OCI-LY7 (cell line): ENCODE data around the gene PDE5A. TPM values are rescaled to one million over a fixed set of nuclear protein-coding genes. Genes with fewer than 3 reads are reported as not detected.
"Not testable (repeated sequence)": the region's sequence is repeated elsewhere in the genome, so short reads cannot be mapped to it uniquely, and the experiment has no call there.

ENCODE experiments used
- BruUV-seq: library from RNA; stranded (reverse); fragments of 400-500 nt; replicated peaks from 2 replicates; lab custom pipeline; 2021; lab: Mats Ljungman, UMichigan
- CTCF ChIA-PET: fragments of 300-600 bp; sonication (Branson Sonifier 250); formaldehyde crosslinking; loops from one replicate; lab custom pipeline; 2022; ENCODE audit warnings: antibody characterized with exemption; ENCODE audit not compliant: unreplicated experiment; lab: Charles Lee
- POLR2A ChIA-PET: fragments of 300-600 bp; sonication (Branson Sonifier 250); formaldehyde crosslinking; loops from one replicate; lab custom pipeline; 2022; ENCODE audit warnings: antibody characterized with exemption; lab: Charles Lee
- DNase-seq: peaks from one replicate; pipeline ENCODE4 v3.0.0-alpha.2; 2015; ENCODE audit warnings: low spot score
- H2AFZ ChIP-seq: fragments of 200-600 bp; sonication (generic), shearing (Covaris generic); 2 replicates; pipeline ENCODE4 v1.6.1; 2014; ENCODE audit warnings: mild to moderate bottlenecking, antibody characterized with exemption, low read length, moderate library complexity
- H3K27ac ChIP-seq: fragments of 200-600 bp; sonication (generic); 2 replicates; pipeline ENCODE4 v1.5.1; 2014; ENCODE audit warnings: mixed run types, low read depth, mild to moderate bottlenecking, moderate library complexity, low read length, inconsistent platforms; ENCODE audit not compliant: poor library complexity, severe bottlenecking
- H3K36me3 ChIP-seq: fragments of 200-600 bp; sonication (generic); 2 replicates; pipeline ENCODE4 v1.6.1; 2014; ENCODE audit warnings: mild to moderate bottlenecking, antibody characterized with exemption, low read length, moderate library complexity, mixed read lengths; ENCODE audit not compliant: insufficient read depth
- H3K4me1 ChIP-seq: fragments of 200-600 bp; sonication (generic); 2 replicates; pipeline ENCODE4 v1.5.1; 2014; ENCODE audit warnings: mild to moderate bottlenecking, low read length; ENCODE audit not compliant: insufficient read depth, poor library complexity, severe bottlenecking
- H3K4me2 ChIP-seq: fragments of 200-600 bp; sonication (generic); 2 replicates; pipeline ENCODE4 v1.6.1; 2014; ENCODE audit warnings: mild to moderate bottlenecking, low read length
- H3K4me3 ChIP-seq: fragments of 200-600 bp; sonication (generic); 2 replicates; pipeline ENCODE4 v1.5.1; 2014; ENCODE audit warnings: mild to moderate bottlenecking, low read depth, low read length; ENCODE audit not compliant: poor library complexity, severe bottlenecking
- H3K79me2 ChIP-seq: fragments of 200-600 bp; sonication (generic); 2 replicates; pipeline ENCODE4 v1.6.1; 2016; ENCODE audit warnings: low read depth, mild to moderate bottlenecking, low read length, moderate library complexity, mixed read lengths; ENCODE audit not compliant: insufficient read depth
- H3K9me2 ChIP-seq: fragments of 200-600 bp; sonication (generic); 2 replicates; pipeline ENCODE4 v1.6.1; 2016; ENCODE audit warnings: mild to moderate bottlenecking, low read length, mixed read lengths; ENCODE audit not compliant: insufficient read depth
- H3K9me3 ChIP-seq: fragments of 200-600 bp; sonication (generic); 2 replicates; pipeline ENCODE4 v1.6.1; 2014; ENCODE audit warnings: mild to moderate bottlenecking, mixed run types, low read length, mixed read lengths
- H4K20me1 ChIP-seq: fragments of 200-600 bp; sonication (generic); 2 replicates; pipeline ENCODE4 v1.6.1; 2014; ENCODE audit warnings: mild to moderate bottlenecking, antibody characterized with exemption, low read length, moderate library complexity, mixed read lengths; ENCODE audit not compliant: insufficient read depth
- intact Hi-C: fragments of 100-400 bp; cut with micrococcal nuclease; formaldehyde crosslinking; loops from one replicate; pipeline ENCODE4 v1.10.0; 2022; ENCODE audit not compliant: unreplicated experiment
- total RNA-seq, 2 experiments: library from RNA; depleted of rRNA in 1 of 2; stranded (reverse); fragments of >200 nt in 1 of 2; shearing (Covaris generic) in 1 of 2; gene quantifications; 2 replicates each; pipeline ENCODE4 v1.2.3, GENCODE V29; 2014 to 2022
- TF ChIP-seq, protein P1 (sequence below): fragments of 200-600 bp; sonication (generic); conservative IDR thresholded peaks from 2 replicates; pipeline ENCODE4 v1.5.1; 2014; ENCODE audit warnings: mild to moderate bottlenecking, antibody characterized with exemption, low read length, moderate library complexity, mixed read lengths

The PDE5A gene
- total RNA-seq, 2 experiments from 2014 or later, result 0.22 to 1.4 TPM

- H3K4me1 ChIP-seq, H3K27ac ChIP-seq, H3K4me2 ChIP-seq, H3K4me3 ChIP-seq, CTCF ChIA-PET, H4K20me1 ChIP-seq, intact Hi-C loops, H3K9me3 ChIP-seq, H3K9me2 ChIP-seq, BruUV-seq, POLR2A ChIA-PET, H3K79me2 ChIP-seq, H2AFZ ChIP-seq: not testable (repeated sequence)
- peaks cover 34% of the 10 kb centered on the region for H3K36me3 ChIP-seq
- TF ChIP-seq, protein P1, sequence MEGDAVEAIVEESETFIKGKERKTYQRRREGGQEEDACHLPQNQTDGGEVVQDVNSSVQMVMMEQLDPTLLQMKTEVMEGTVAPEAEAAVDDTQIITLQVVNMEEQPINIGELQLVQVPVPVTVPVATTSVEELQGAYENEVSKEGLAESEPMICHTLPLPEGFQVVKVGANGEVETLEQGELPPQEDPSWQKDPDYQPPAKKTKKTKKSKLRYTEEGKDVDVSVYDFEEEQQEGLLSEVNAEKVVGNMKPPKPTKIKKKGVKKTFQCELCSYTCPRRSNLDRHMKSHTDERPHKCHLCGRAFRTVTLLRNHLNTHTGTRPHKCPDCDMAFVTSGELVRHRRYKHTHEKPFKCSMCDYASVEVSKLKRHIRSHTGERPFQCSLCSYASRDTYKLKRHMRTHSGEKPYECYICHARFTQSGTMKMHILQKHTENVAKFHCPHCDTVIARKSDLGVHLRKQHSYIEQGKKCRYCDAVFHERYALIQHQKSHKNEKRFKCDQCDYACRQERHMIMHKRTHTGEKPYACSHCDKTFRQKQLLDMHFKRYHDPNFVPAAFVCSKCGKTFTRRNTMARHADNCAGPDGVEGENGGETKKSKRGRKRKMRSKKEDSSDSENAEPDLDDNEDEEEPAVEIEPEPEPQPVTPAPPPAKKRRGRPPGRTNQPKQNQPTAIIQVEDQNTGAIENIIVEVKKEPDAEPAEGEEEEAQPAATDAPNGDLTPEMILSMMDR, result peak; percentile 56
- DNase-seq, result peak; percentile 29
Measured at GRCh38 chr4:119462733-119463132, 165.9 kb downstream of the PDE5A start.

GRCh38 chr4:119455734-119456133, 172.9 kb downstream of the PDE5A start:
- intact Hi-C loops, H3K9me3 ChIP-seq, DNase-seq, H3K36me3 ChIP-seq, H3K27ac ChIP-seq, H2AFZ ChIP-seq, CTCF ChIA-PET, H3K4me1 ChIP-seq, BruUV-seq, H3K9me2 ChIP-seq, H4K20me1 ChIP-seq: not testable (repeated sequence)
- Histone ChIP-seq H3K79me2 (peaks cover 13% of the 10 kb centered on the region), H3K4me2 (peak overlapping the region; percentile 59), H3K4me3 (peak overlapping the region; percentile 66)
- POLR2A ChIA-PET, result interaction anchor here (2.0 kb wide), 1 partner anchor 156 kb away, joined by 6 read pairs; a partner anchor contains a TSS

DNA sequence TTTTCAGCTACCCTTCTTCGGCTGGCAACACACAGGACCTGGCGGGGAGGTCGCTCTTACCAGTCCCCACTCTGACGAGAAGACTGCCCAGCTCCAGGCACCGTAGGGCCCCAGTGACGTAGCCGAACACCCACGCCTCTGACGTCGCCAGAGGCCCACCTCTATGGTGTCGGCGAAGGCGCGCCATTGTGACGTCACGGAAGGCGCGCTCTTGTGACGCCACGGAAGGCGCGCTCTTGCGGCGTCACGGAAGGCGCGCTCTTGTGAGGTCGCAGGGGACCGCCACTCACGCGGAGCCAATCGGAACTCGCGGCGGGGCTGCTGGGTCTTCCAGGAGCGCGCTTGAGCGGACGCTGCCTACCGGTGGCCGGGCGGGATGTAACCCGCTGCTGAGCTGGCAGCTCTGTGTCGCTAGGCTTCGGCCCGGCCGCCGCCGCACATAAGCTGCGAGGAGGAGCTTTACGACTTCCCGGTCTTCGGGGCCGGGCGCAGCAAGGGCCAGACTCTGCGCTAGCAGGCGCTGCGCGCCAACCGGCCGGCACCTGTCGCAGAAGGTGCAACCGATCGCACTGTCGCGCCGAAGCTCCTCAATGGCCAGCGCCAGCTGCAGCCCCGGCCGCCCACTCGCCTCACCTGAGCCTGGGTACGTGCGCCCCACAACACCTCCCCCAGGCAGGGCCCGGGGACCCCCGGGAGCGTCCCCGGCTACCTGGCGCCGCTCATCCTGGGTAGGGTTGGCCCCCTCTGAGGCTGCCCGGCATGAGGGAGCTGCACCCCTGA, 173.9 kb downstream of the PDE5A start:
- not testable (repeated sequence) for BruUV-seq

DNA sequence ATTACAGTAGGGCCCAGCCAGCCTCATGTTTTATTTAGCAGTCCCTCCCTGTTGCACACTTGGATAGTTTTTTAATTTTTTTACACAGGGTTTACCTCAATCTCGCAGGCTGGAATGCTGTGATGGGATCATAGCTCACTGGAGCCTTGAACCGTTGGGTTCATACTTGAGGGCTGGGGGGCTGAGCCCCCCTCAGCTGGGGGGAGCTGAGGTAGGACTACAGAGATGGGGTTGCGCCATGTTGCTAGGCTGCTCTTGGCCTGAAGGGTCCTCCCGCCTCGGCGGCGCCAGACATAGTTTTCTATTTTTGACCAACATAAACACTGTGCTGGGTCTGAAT, 174.5 kb downstream of the PDE5A start:
- H3K9me3 ChIP-seq, H3K9me2 ChIP-seq, H3K4me1 ChIP-seq, CTCF ChIA-PET, H3K36me3 ChIP-seq, H4K20me1 ChIP-seq, DNase-seq: not testable (repeated sequence)
- BruUV-seq, result TSS peak; percentile 81
- peaks cover 13% of the 10 kb centered on the region for H3K79me2 ChIP-seq
- POLR2A ChIA-PET, result interaction anchor here (2.0 kb wide), 1 partner anchor 154 kb away, joined by 6 read pairs; a partner anchor contains a TSS
- H3K4me3 ChIP-seq, result peak overlapping the region; percentile 82
- intact Hi-C loops, result loop anchor here (1.0 to 5.0 kb wide), 2 partner anchors 154 to 242 kb away; partner anchors contain the start of gene USP53
- peak overlapping the region; percentile 80 for H2AFZ ChIP-seq
- H3K27ac ChIP-seq, result peak overlapping the region; percentile 80
- H3K4me2 ChIP-seq, result peak overlapping the region; percentile 65

More for the DNA sequence above, 173.9 kb downstream of the PDE5A start:
- H3K4me1 ChIP-seq, H3K36me3 ChIP-seq, H3K9me2 ChIP-seq, CTCF ChIA-PET, H3K9me3 ChIP-seq, H4K20me1 ChIP-seq: not testable (repeated sequence)
- Histone ChIP-seq H3K4me2 (peak overlapping the region; percentile 65), H3K27ac (peak overlapping the region; percentile 80), H3K4me3 (peak overlapping the region; percentile 82), H2AFZ (peak overlapping the region; percentile 80), H3K79me2 (peaks cover 13% of the 10 kb centered on the region)
- POLR2A ChIA-PET, result interaction anchor here (2.0 kb wide), 1 partner anchor 154 kb away, joined by 6 read pairs; a partner anchor contains a TSS
- peak; percentile 96 for DNase-seq
- intact Hi-C loops, result loop anchor here (1.0 to 5.0 kb wide), 2 partner anchors 154 to 242 kb away; partner anchors contain the start of gene USP53
- TF ChIP-seq, protein P1, result peak; percentile 34; the same call in 1 of the 2 replicates

DNA sequence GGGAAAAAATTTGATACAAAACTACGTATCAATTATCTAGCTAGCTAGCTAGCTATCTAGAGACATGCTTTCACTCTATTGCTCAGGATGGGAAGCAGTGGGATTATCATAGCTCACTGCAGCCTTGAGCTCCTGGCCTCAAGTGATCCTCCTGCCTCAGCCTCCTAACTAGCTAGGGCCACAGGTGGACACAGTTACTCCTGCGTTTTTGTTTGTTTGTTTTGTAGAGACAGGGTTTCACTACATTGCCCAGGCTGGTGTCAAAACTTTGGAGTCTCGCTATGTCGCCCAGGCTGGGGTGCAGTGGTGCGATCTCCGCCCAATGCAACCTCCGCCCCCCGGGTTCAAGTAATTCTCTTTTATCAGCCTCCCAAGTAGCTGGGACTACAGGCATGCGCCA, 175.3 kb downstream of the PDE5A start:
- H4K20me1 ChIP-seq, POLR2A ChIA-PET, H2AFZ ChIP-seq, H3K4me1 ChIP-seq, CTCF ChIA-PET, H3K27ac ChIP-seq, H3K4me2 ChIP-seq, BruUV-seq, H3K9me2 ChIP-seq, DNase-seq, H3K9me3 ChIP-seq, H3K36me3 ChIP-seq: not testable (repeated sequence)
- H3K4me3 ChIP-seq, result peak overlapping the region; percentile 82
- peaks cover 13% of the 10 kb centered on the region for H3K79me2 ChIP-seq
- intact Hi-C loops, result loop anchor here (5.0 kb wide), 1 partner anchor 241 kb away; the partner anchor contains the start of gene USP53
